ENCODE data around the gene PTBP2.

- no peak for TF ChIP-seq CTCF (IDR thresholded peaks at IDR 0.05; ENCODE audit: poor library complexity)
- no peak for TF ChIP-seq EZH2phosphoT487 (IDR thresholded peaks at IDR 0.05; ENCODE audit: low read depth, severe bottlenecking, unreplicated experiment)
- no peak for TF ChIP-seq EZH2 (IDR thresholded peaks at IDR 0.05; ENCODE audit: borderline replicate concordance)
These were observed 6.3 kb downstream of the PTBP2 start for GRCh38 chr1:96727860-96728259.
